PC-9 (cell line): ENCODE measurements around the gene OXSR1.

Experiments used
- CTCF ChIP-seq: fragments of 200-600 bp; sonication (generic); conservative IDR thresholded peaks from 2 replicates; pipeline ENCODE4 v1.6.1; 2017; ENCODE audit warnings: mixed run types, antibody characterized with exemption, mild to moderate bottlenecking, moderate library complexity
- EZH2 ChIP-seq: fragments of 200-600 bp; sonication (generic); IDR thresholded peaks from 2 replicates; pipeline ENCODE4 v1.8.0; 2017; ENCODE audit warnings: antibody characterized with exemption, low read depth

DNA sequence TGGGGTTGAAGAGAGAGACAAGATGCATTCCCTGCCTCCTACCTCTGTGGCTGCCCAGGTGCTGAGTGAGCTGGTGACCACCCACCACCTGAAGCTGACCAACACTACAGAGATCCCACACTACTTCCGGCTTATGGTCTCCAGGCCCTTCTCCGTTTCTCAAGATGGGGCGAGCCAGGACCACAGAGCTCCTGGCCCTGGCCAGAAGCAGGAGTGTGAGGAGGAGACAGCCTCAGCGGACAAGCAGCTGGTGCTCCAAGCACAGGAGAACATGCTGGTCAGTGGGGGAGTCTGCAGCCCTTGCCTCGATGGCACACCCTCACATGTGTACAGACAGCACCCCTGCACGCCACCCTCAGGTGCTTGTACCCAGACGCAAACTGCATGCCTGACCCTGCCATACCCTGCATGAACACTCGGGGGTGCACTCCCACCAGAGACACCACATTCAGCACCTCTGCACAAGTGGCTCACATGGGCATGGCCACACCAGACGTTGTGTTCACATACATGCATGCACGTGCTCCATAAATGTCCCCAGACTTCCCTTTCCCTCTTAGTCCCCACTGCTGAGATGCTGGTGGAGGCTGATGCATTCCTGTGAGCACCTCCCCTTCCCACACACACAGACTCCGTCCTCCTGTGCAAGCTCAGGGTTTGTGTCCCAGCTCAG, 47.5 kb upstream of the OXSR1 start:
- TF ChIP-seq CTCF (peak; percentile 67), EZH2 (no peak)
